Endothelial cell of umbilical vein (primary cell): ENCODE data around the gene L3MBTL2. TPM values are rescaled to one million over a fixed set of nuclear protein-coding genes. Genes with fewer than 3 reads are reported as not detected.

ENCODE experiments used
- BruUV-seq: library from RNA; stranded (reverse); fragments of 400-500 nt; replicated peaks from 2 replicates; lab custom pipeline; 2021; lab: Mats Ljungman, UMichigan
- CTCF ChIA-PET: fragments of 300-600, 350-600 bp; sonication (Branson Sonifier 250); formaldehyde crosslinking; loops from one replicate; lab custom pipeline; 2021; ENCODE audit warnings: antibody characterized with exemption, inconsistent platforms; lab: Charles Lee
- POLR2A ChIA-PET: fragments of 300-600, 350-600 bp; sonication (Branson Sonifier 250); formaldehyde crosslinking; loops from one replicate; lab custom pipeline; 2021; ENCODE audit warnings: antibody characterized with exemption, inconsistent platforms; lab: Charles Lee
- DNase-seq: peaks from one replicate; pipeline ENCODE4 v3.0.0-alpha.2; 2011; ENCODE audit warnings: low read depth, low spot score
- FAIRE-seq: peaks from 2 replicates; lab custom pipeline; 2011; peaks lifted over from hg19 to GRCh38; lab: Jason Lieb, UNC
- H2AFZ ChIP-seq: 2 replicates; pipeline ENCODE4 v1.6.0; 2012; ENCODE audit warnings: low read depth, low read length, control low read depth, inconsistent platforms
- H3K27ac ChIP-seq: 2 replicates; pipeline ENCODE4 v1.5.1; 2011; ENCODE audit warnings: low read depth, mild to moderate bottlenecking, control low read depth, low read length, moderate library complexity; ENCODE audit not compliant: insufficient read depth
- H3K27me3 ChIP-seq, 2 experiments: 2 replicates each; pipeline versions ENCODE4 v1.6.0 to v1.6.1; 2011; ENCODE audit warnings: low read length in 2 of 2, mixed read lengths in 1 of 2; ENCODE audit not compliant: control insufficient read depth in 2 of 2, insufficient read depth in 2 of 2
- H3K36me3 ChIP-seq, 2 experiments: 2 replicates in 1 of 2; 3 replicates in 1 of 2; pipeline ENCODE4 v1.5.1; 2011; ENCODE audit warnings: low read length in 2 of 2, mild to moderate bottlenecking in 1 of 2, moderate library complexity in 1 of 2; ENCODE audit not compliant: control insufficient read depth in 2 of 2, insufficient read depth in 2 of 2; ENCODE audit errors: extremely low read depth in 1 of 2
- H3K4me1 ChIP-seq: 3 replicates; pipeline ENCODE4 v1.5.1; 2011; ENCODE audit warnings: mild to moderate bottlenecking, low read length; ENCODE audit not compliant: control insufficient read depth, insufficient read depth; ENCODE audit errors: extremely low read depth
- H3K4me2 ChIP-seq: 2 replicates; pipeline ENCODE4 v1.6.1; 2011; ENCODE audit warnings: low read length, control low read depth, mixed read lengths; ENCODE audit not compliant: insufficient read depth
- H3K4me3 ChIP-seq, 3 experiments: fragments of 200-600 bp in 1 of 3; sonication (generic), shearing (Covaris generic) in 1 of 3; replicated peaks in 1 of 3; 2 replicates each; pipeline ENCODE4 v1.5.1; 2011 to 2016; ENCODE audit warnings: control low read depth in 3 of 3, low read length in 3 of 3, mild to moderate bottlenecking in 2 of 3, inconsistent platforms in 1 of 3, low read depth in 1 of 3, moderate library complexity in 1 of 3; ENCODE audit not compliant: insufficient read depth in 1 of 3
- H3K79me2 ChIP-seq: 2 replicates; pipeline ENCODE4 v1.6.0; 2012; ENCODE audit warnings: low read length, inconsistent platforms; ENCODE audit not compliant: control insufficient read depth, insufficient read depth
- H3K9ac ChIP-seq: replicated peaks from 2 replicates; pipeline ENCODE3; 2011; ENCODE audit warnings: low read length, control low read depth; ENCODE audit not compliant: insufficient read depth; ENCODE audit errors: extremely low read depth
- H3K9me1 ChIP-seq: replicated peaks from 3 replicates; pipeline ENCODE4 v1.6.0; 2011; ENCODE audit warnings: mild to moderate bottlenecking, low read length; ENCODE audit not compliant: control insufficient read depth, insufficient read depth; ENCODE audit errors: extremely low read depth
- H3K9me3 ChIP-seq: replicated peaks from 2 replicates; pipeline ENCODE4 v1.5.1; 2012; ENCODE audit warnings: low read length, inconsistent platforms; ENCODE audit not compliant: control insufficient read depth, insufficient read depth
- H4K20me1 ChIP-seq: replicated peaks from 2 replicates; pipeline ENCODE3; 2011; ENCODE audit warnings: mild to moderate bottlenecking, low read length; ENCODE audit not compliant: control insufficient read depth, insufficient read depth; ENCODE audit errors: extremely low read depth
- CTCF ChIP-seq, 2 donors: IDR thresholded peaks; 1 replicate in 1 of 2; 2 replicates in 1 of 2; pipeline ENCODE4 v1.5.1; 2011; ENCODE audit warnings: low read length in 2 of 2, mild to moderate bottlenecking in 2 of 2, moderate library complexity in 2 of 2, control low read depth in 1 of 2, inconsistent platforms in 1 of 2, low read depth in 1 of 2; ENCODE audit not compliant: insufficient read depth in 1 of 2; ENCODE audit errors: extremely low read depth in 1 of 2
- EZH2 ChIP-seq: IDR thresholded peaks from 2 replicates; pipeline ENCODE4 v1.6.1; 2012; ENCODE audit warnings: borderline replicate concordance, low read depth, mild to moderate bottlenecking, moderate library complexity, low read length, inconsistent platforms; ENCODE audit not compliant: severe bottlenecking
- GATA2 ChIP-seq: IDR thresholded peaks from 2 replicates; pipeline ENCODE4 v1.7.0; 2011; ENCODE audit warnings: low read depth, mild to moderate bottlenecking, moderate library complexity, mixed read lengths, low read length; ENCODE audit not compliant: insufficient read length, insufficient read depth
- MAX ChIP-seq: IDR thresholded peaks from 2 replicates; pipeline ENCODE4 v1.6.1; 2011; ENCODE audit not compliant: insufficient read depth, insufficient read length
- POLR2A ChIP-seq: IDR thresholded peaks from 2 replicates; pipeline ENCODE4 v1.6.1; 2012; ENCODE audit warnings: low read depth, mild to moderate bottlenecking, control low read depth, low read length
- dilution Hi-C: fragments of 300-500 bp; cut with MboI; formaldehyde crosslinking; loops from one replicate; pipeline ENCODE4 v1.15.0; 2019; ENCODE audit warnings: low sequenced_read_pairs; ENCODE audit not compliant: extremely low pct_ligation_motif_present
- intact Hi-C: fragments of 100-400 bp; cut with micrococcal nuclease; formaldehyde crosslinking; loops from one replicate; pipeline ENCODE4 v1.10.0; 2022
- polyA plus RNA-seq, 4 experiments: library from polyadenylated mRNA; depleted of rRNA in 3 of 4; stranded (reverse) in 3 of 4; unstranded in 1 of 4; fragments of >200 nt; gene quantifications; 2 replicates each; pipeline versions ENCODE4 v1.2.1 to v1.2.3, GENCODE V29; 2011 to 2012; ENCODE audit warnings: missing spikeins in 1 of 4
- total RNA-seq: library from RNA; stranded (reverse); gene quantifications from 2 replicates; pipeline ENCODE4 v1.2.3, GENCODE V29; 2021

Gene L3MBTL2
- total and polyA plus RNA-seq, 2 donors (not counting 3 experiments of a cell fraction or from before 2014, with no cell fraction given) = 28.2 to 34.9 TPM

GRCh38 chr22:41261541-41262249, 56.6 kb downstream of the L3MBTL2 start:
- H3K4me1 ChIP-seq = peaks cover 7% of the 10 kb centered on the region
- no peak for DNase-seq
- no peaks in the 10 kb centered on the region for H4K20me1 ChIP-seq
- no peak overlapping the region for H2AFZ ChIP-seq
- no peak overlapping the region for H3K27ac ChIP-seq
- H3K9me1 ChIP-seq = no peaks in the 10 kb centered on the region
- H3K27me3 ChIP-seq = no peaks in the 10 kb centered on the region
- intact Hi-C loops = no loop called here
- H3K4me3 ChIP-seq = no peak overlapping the region
- peaks cover 23 to 54% of the 10 kb centered on the region in 2 experiments for H3K36me3 ChIP-seq
- no TSS peak for BruUV-seq
- no peak for TF ChIP-seq GATA2
- TF ChIP-seq EZH2 = no peak
- TF ChIP-seq MAX = no peak
- no peak for TF ChIP-seq CTCF (IDR thresholded peaks at IDR 0.05; ENCODE audit: extremely low read depth in 1 of 2, insufficient read depth in 1 of 2, low read depth in 1 of 2, low read length in 2 of 2)
- TF ChIP-seq POLR2A = no peak
- dilution Hi-C loops = no loop called here
- peaks cover 13% of the 10 kb centered on the region for H3K79me2 ChIP-seq
- FAIRE-seq = no peak
- POLR2A ChIA-PET = interaction anchor here (0.6 kb wide), 1 partner anchor 333 kb away, joined by 3 read pairs; no protein-coding TSS in a partner anchor
- CTCF ChIA-PET = interaction anchor here (1.2 to 1.5 kb wide), 3 partner anchors 11 to 40 kb away, joined by 3 to 4 read pairs (median 3); partner anchors contain the start of gene ZC3H7B
- H3K9me3 ChIP-seq = no peaks in the 10 kb centered on the region
- H3K4me2 ChIP-seq = no peak overlapping the region
- no peak overlapping the region for H3K9ac ChIP-seq
